Heart left ventricle (tissue), 13 donors: ENCODE results near the gene RBMS1.

ENCODE experiments used
- POLR2A ChIP-seq, 2 donors: fragments of 450-650 bp; IDR thresholded peaks; one replicate each; pipeline ENCODE4 v1.6.1; 2017; ENCODE audit warnings: antibody characterized with exemption in 2 of 2, mild to moderate bottlenecking in 2 of 2, moderate library complexity in 2 of 2
- TF ChIP-seq, protein P1 (sequence below), 12 donors: fragments of 200-600 bp; sonication (generic) in 4 of 12; IDR thresholded peaks; one replicate each; pipeline versions ENCODE4 v1.5.0 to v1.8.0; 2018 to 2022; ENCODE audit warnings: antibody characterized with exemption in 12 of 12, mild to moderate bottlenecking in 5 of 12
- donor health status: ischemic (EF 13 %, LVEDD 7.1; RV severe dilation, severe dysfunction).
- donor health status: DM: no; HTN: yes; CAD: no.
- donor health status: DM: no; HTN: no; CAD: no.
- donor health status: ischemic (EF 25% LVEDD 6.9; RV normal size, moderate dysfunction).
- donor health status: ischemic (EF 25% LVEDD 5.7; RV mildly dilated, moderate dysfunction).
- donor health status: ischemic (EF 35%, LVEDD 5.7; RV mildly dilated, moderate dysfunction).
- donor health status: nonischemic (EF 11% LVEDD 7.7; RV severe dilation, severe dysfunction).
- donor health status: DM: yes; HTN: yes; CAD: no.
- donor health status: PGD.
- donor health status: ischemic (EF 29% LVEDD 5.4; RV normal size, mild dysfunction).
- donor health status: nonischemic (EF 23%, LVEDD 6.1; RV moderate dilation, normal function).

- TF ChIP-seq, protein P1, sequence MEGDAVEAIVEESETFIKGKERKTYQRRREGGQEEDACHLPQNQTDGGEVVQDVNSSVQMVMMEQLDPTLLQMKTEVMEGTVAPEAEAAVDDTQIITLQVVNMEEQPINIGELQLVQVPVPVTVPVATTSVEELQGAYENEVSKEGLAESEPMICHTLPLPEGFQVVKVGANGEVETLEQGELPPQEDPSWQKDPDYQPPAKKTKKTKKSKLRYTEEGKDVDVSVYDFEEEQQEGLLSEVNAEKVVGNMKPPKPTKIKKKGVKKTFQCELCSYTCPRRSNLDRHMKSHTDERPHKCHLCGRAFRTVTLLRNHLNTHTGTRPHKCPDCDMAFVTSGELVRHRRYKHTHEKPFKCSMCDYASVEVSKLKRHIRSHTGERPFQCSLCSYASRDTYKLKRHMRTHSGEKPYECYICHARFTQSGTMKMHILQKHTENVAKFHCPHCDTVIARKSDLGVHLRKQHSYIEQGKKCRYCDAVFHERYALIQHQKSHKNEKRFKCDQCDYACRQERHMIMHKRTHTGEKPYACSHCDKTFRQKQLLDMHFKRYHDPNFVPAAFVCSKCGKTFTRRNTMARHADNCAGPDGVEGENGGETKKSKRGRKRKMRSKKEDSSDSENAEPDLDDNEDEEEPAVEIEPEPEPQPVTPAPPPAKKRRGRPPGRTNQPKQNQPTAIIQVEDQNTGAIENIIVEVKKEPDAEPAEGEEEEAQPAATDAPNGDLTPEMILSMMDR (IDR thresholded peaks at IDR 0.05) = no peak
- no peak for TF ChIP-seq POLR2A (IDR thresholded peaks at IDR 0.05)
Observed at GRCh38 chr2:160242893-160243564, 250.6 kb downstream of the RBMS1 start.
